Kasumi-1 (cell line): ENCODE results near the gene CALHM6.
"Not testable (repeated sequence)": the region's sequence is repeated elsewhere in the genome, so short reads cannot be mapped to it uniquely, and the experiment has no call there.

ENCODE experiments used
- DNase-seq, 2 experiments: peaks; one replicate each; lab custom pipeline; 2025; lab: John Stamatoyannopoulos, UW

Gene CALHM6

DNA sequence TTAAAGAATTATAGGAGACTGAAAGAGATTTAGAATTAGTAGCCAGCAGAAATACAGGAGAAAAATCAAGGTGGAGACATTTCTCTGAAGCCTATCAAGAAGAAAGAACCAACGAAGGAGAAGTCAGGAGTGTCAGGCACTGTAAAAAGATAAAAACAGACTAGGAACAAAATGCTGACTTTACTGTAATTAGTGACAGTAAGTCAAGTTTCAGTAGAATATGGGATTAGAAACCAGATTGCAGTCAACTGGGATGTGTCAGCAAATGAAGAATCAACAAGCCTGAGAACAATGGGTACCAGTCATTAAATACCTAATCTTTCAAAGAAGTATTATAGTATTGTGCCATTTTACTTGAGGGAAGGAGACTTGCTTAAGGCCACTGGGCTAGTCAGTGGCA lies 21.6 kb downstream of the CALHM6 start:
- no peak for DNase-seq

DNA sequence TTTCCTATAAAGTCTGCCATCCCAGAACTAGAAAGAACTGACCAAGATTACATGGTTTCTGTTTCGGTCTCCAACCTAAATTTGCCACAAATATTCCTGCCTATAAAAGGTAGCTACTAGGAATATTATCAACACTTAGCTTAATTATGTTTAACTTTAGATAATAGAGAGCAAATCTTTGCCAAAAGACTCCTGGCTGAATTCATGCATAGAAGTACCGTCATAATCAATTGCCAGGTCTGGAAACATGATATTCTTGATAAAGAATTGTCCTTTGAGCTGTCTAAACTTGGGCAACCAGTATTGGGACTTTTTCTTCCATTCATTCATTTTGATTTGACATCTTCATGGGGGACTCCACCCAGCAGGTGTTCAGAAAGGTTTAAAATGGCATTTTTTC lies 22.4 kb downstream of the CALHM6 start:
- no peak for DNase-seq

- no peak for DNase-seq
Measured at GRCh38 chr6:116485559-116486184, 24.5 kb downstream of the CALHM6 start.

- no peak for DNase-seq
Measured at GRCh38 chr6:116491610-116492330, 30.6 kb downstream of the CALHM6 start.

DNA sequence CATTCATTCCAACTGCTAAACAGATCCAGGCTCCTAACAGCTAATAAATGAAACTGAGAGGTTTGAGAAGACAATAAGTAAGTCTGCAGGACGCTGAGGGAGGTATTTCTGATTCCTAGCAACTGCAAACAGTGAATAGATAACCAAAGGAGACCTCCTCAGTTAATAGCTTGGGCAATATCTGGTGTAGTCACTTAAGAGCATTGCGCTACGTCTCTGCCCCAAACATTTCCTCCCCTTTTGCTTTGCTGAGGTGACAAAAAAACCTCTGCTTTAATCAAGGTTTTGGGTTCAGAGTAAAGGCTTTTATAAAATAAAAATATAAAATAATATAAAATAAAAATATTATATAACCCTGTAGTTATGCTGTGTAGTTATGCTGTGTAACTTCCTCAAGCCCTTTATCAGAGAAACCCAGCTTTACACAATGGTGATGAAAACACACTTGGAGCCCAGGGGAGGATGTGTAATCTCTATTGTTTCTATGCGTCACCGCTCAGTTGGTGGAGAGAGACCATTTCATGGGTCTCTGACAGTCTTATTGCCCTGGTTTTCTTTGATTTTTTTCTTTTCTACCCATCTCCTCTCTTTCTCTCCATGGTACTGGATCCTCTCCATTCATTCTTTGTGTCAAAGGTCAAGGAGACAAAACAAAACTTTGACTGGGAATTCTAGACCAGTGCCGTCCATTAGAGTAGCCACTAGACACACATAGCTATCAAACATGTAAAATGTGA lies 31.3 kb downstream of the CALHM6 start:
- DNase-seq: no peak

DNA sequence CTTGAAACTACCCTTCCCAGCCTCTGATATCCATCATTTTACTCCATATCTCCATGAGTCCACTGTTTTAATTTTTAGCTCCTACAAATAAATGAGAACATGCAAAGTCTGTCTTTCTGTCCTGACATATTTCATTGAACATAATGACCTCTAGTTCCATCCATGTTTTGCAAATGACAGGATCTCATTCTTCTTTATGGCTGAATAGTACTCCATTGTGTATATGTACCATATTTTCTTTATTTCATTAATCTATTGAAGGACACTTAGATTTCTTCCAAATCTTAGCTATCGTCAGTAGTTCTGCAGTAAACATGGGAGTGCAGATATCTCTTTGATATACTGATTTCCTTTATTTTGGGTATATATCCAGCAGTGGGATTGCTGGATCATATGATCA lies 34.0 kb downstream of the CALHM6 start:
- not testable (repeated sequence) for DNase-seq

DNA sequence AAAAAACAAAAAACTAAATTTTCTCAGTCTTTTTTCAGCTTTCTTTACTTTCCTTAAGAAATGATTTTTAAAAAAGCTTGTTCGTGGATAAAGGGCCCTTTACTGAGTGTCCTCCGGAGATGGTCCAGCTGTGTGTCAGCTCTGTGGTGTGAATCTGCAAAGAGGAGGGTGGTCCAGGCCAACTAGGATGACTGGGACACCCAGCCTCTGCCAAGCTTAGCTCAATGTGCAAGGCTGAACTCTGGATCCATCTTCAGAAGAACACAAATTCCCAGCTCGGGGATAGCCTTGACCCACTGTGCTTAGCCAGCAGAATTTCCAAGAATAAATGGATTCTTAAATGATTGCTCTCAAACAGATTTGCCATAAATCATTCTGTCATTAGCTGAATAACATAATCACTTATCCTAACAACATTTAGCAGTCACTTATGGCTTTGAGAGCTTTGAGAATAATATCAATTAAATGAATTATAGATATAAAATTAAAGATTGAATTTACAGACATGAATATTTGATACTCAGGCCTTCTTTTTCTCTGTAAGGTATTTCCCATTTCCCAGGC lies 36.0 kb downstream of the CALHM6 start:
- DNase-seq: no peak

- DNase-seq: no peak
Measured at GRCh38 chr6:116500969-116501433, 39.8 kb downstream of the CALHM6 start.

GRCh38 chr6:116507324-116507723 lies 46.1 kb downstream of the CALHM6 start:
- no peak for DNase-seq

DNA sequence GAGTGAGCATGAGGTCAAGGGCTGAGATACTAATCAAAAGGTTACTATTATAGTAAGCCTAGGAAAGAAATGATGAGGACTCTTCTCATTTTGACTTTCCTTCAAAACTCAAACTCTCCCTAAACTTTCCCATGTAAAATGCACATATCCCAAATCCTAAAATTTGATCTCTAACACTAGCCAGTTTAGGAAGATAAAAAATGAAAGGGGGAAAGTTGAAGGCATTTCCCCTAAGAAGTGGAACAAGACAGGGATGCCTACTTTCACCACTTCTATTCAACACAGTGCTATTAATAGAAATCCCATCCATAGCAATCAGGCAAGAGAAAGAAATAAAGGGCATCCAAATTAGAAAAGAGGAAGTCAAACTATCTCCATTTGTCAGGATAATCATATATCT lies 47.4 kb downstream of the CALHM6 start:
- DNase-seq: peak in 1 of 2 experiments; percentile 7

GRCh38 chr6:116511424-116512110 lies 50.4 kb downstream of the CALHM6 start, which contains the start of gene CALHM5:
TSS of gene CALHM5 (plus strand) at chr6:116511639. CDS start at chr6:116511697, 58 bp downstream.
- DNase-seq: peak in 1 of 2 experiments; percentile 1

GRCh38 chr6:116512111-116512559 lies 51.0 kb downstream of the CALHM6 start:
- DNase-seq: no peak

GRCh38 chr6:116512734-116513133 lies 51.6 kb downstream of the CALHM6 start:
- DNase-seq: no peak
